ENCODE results near the gene TBCEL. TPM values are rescaled to one million over a fixed set of nuclear protein-coding genes. Genes with fewer than 3 reads are reported as not detected.

Gene TBCEL
- total RNA-seq, 1 donor from 2014 or later = 17.9 TPM

- POLR2A ChIA-PET = no interaction called here
- no peak for ATAC-seq (ENCODE audit: low read depth)
- Mint-ChIP-seq H3K36me3 (ENCODE audit: low read depth) (no peaks in the 10 kb centered on the region), H3K4me1 (no peaks in the 10 kb centered on the region), H3K4me3 (no peak overlapping the region), H3K27me3 (peaks cover 5% of the 10 kb centered on the region), H3K27ac (no peak overlapping the region), H3K9me3 (peaks cover 5% of the 10 kb centered on the region)
- intact Hi-C loops (cut with micrococcal nuclease) = no loop called here
- CTCF ChIA-PET = no interaction called here
- no peak for DNase-seq
- TF ChIP-seq, protein P1, sequence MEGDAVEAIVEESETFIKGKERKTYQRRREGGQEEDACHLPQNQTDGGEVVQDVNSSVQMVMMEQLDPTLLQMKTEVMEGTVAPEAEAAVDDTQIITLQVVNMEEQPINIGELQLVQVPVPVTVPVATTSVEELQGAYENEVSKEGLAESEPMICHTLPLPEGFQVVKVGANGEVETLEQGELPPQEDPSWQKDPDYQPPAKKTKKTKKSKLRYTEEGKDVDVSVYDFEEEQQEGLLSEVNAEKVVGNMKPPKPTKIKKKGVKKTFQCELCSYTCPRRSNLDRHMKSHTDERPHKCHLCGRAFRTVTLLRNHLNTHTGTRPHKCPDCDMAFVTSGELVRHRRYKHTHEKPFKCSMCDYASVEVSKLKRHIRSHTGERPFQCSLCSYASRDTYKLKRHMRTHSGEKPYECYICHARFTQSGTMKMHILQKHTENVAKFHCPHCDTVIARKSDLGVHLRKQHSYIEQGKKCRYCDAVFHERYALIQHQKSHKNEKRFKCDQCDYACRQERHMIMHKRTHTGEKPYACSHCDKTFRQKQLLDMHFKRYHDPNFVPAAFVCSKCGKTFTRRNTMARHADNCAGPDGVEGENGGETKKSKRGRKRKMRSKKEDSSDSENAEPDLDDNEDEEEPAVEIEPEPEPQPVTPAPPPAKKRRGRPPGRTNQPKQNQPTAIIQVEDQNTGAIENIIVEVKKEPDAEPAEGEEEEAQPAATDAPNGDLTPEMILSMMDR (IDR thresholded peaks at IDR 0.05) = no peak
These were observed 103.9 kb downstream of the TBCEL start for GRCh38 chr11:121127809-121128208.

DNA sequence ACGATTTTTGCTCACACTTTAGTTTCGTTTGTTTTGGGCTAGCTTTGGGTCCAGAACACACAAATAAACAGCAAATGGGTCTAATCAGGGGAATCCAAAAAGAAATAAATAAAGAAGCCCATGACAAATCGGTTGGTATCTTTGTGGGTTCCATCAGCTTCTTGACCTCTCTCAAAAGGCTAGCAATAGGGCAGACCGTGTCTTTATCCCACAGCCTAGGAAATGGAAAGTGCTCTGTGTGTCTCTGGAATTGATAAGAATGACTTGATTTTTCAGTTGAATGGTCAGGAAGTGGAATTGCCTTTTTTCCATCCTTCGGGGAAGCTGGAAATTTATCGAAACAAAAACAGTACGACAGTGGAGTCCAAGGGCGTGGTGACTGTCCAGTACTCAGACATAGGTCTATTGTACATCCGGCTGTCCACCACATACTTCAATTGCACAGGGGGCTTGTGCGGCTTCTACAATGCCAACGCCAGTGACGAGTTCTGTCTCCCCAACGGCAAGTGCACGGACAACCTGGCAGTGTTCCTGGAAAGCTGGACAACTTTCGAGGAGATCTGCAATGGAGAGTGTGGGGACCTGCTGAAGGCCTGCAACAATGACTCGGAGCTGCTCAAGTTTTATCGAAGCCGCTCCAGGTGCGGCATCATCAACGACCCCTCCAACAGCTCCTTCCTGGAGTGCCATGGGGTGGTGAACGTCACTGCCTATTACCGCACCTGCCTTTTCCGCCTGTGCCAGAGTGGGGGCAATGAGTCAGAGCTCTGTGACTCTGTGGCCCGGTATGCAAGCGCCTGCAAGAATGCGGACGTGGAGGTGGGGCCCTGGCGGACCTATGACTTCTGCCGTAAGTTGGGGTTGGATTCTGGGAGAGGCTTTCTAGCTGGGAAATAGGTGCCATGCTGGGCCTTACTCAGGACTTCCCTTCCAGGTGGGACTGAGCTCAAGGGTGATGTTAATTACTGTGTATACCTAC is 105.7 kb downstream of the TBCEL start:
- Mint-ChIP-seq H3K4me1 (no peaks in the 10 kb centered on the region), H3K27ac (no peak overlapping the region), H3K27me3 (peaks cover 4% of the 10 kb centered on the region), H3K9me3 (no peaks in the 10 kb centered on the region), H3K36me3 (ENCODE audit: low read depth) (no peaks in the 10 kb centered on the region), H3K4me3 (no peak overlapping the region)
- ChIA-PET CTCF (no interaction called here), POLR2A (no interaction called here)
- TF ChIP-seq, protein P1 (IDR thresholded peaks at IDR 0.05) = no peak
- intact Hi-C loops (cut with micrococcal nuclease) = no loop called here
- DNase-seq (no peak), ATAC-seq (ENCODE audit: low read depth) (no peak)

GRCh38 chr11:121131656-121132055 is 107.8 kb downstream of the TBCEL start:
- POLR2A ChIA-PET = no interaction called here
- Mint-ChIP-seq H3K27ac (no peak overlapping the region), H3K9me3 (no peaks in the 10 kb centered on the region), H3K4me1 (no peaks in the 10 kb centered on the region), H3K4me3 (no peak overlapping the region), H3K27me3 (peaks cover 12% of the 10 kb centered on the region), H3K36me3 (ENCODE audit: low read depth) (no peaks in the 10 kb centered on the region)
- DNase-seq (no peak), ATAC-seq (ENCODE audit: low read depth) (no peak)
- TF ChIP-seq, protein P1 (IDR thresholded peaks at IDR 0.05) = no peak
- CTCF ChIA-PET = no interaction called here
- intact Hi-C loops (cut with micrococcal nuclease) = no loop called here

DNA sequence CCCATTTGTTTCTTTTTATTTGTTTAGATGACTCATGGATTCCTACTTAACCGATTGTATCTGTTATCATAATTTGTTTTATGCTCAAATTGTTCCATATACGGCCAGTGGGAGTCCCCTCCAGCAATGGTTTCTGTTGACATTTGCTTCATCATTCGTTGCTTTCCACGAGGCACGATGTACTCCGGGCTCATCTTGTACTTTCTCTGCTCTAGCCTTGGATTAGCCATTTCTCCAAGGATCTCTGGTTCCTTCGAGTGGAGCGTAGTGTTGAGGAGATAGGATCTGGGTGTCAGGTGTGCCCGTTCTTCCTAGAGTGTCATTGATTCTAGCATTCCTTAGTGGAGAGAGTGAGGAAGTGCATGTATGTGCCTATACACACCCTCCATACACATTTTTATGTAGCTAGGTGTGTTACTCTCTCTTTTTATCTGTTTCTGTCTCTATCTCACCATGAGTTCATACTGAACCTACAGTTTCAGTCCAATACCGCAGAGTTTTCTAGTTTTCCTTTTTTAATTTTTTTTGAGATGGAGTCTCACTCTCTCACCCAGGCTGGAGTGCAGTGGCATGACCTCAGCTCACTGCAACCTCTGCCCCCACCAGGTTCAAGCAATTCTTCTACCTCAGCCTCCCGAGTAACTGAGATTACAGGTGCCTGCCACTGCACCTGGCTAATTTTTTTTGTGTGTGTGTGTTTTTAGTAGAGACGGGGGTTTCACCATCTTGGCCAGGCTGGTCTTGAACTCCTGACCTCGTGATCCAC is 108.5 kb downstream of the TBCEL start:
- H3K4me1 Mint-ChIP-seq = no peaks in the 10 kb centered on the region
- TF ChIP-seq, protein P1 (IDR thresholded peaks at IDR 0.05) = no peak
- no peak for DNase-seq
- H3K4me3 Mint-ChIP-seq = no peak overlapping the region
- H3K36me3 Mint-ChIP-seq (ENCODE audit: low read depth) = no peaks in the 10 kb centered on the region
- no peaks in the 10 kb centered on the region for H3K9me3 Mint-ChIP-seq
- no peak for ATAC-seq (ENCODE audit: low read depth)
- CTCF ChIA-PET = no interaction called here
- POLR2A ChIA-PET = no interaction called here
- peaks cover 12% of the 10 kb centered on the region for H3K27me3 Mint-ChIP-seq
- intact Hi-C loops (cut with micrococcal nuclease) = no loop called here
- H3K27ac Mint-ChIP-seq = no peak overlapping the region

DNA sequence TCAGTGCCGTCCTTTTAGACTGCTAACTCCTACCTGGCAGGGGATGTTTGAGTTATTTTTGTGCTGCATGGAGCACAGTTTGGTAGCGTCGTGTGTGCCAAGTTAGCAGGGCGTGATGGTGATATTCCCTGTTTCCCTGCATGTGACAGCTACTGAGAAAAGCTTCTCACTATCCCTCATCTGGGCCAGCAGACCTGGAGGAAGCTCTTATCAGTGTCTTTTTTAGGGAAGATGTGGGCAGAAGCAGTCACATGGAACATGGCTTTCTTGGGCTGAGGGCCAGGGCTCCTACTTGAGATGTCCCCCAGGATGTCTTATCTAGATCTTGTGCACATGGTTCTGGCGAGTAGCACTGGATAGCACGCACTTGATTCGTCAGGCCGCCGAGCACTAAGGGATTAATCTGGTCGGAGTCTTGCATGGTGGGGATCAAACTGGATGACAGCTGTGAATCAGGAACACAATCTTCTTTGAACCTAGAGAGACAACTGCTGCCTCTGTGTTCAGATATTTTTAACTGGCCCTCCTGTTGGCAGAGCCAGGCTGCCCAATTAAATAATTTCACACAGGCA is 110.9 kb downstream of the TBCEL start:
- TF ChIP-seq, protein P1 (IDR thresholded peaks at IDR 0.05) = no peak
- Mint-ChIP-seq H3K4me1 (no peaks in the 10 kb centered on the region), H3K4me3 (no peak overlapping the region), H3K9me3 (no peaks in the 10 kb centered on the region), H3K36me3 (ENCODE audit: low read depth) (no peaks in the 10 kb centered on the region), H3K27me3 (peaks cover 12% of the 10 kb centered on the region), H3K27ac (no peak overlapping the region)
- intact Hi-C loops (cut with micrococcal nuclease) = no loop called here
- POLR2A ChIA-PET = no interaction called here
- ATAC-seq (ENCODE audit: low read depth) (no peak), DNase-seq (no peak)
- CTCF ChIA-PET = no interaction called here
